Measurements from ENCODE around the gene LY6G6F. TPM values are rescaled to one million over a fixed set of nuclear protein-coding genes. Genes with fewer than 3 reads are reported as not detected.

The LY6G6F gene
- total and polyA plus RNA-seq, 2 of the 13 experiments (the other 11 are each of a cell fraction or from before 2014, with no cell fraction given), result not detected

DNA sequence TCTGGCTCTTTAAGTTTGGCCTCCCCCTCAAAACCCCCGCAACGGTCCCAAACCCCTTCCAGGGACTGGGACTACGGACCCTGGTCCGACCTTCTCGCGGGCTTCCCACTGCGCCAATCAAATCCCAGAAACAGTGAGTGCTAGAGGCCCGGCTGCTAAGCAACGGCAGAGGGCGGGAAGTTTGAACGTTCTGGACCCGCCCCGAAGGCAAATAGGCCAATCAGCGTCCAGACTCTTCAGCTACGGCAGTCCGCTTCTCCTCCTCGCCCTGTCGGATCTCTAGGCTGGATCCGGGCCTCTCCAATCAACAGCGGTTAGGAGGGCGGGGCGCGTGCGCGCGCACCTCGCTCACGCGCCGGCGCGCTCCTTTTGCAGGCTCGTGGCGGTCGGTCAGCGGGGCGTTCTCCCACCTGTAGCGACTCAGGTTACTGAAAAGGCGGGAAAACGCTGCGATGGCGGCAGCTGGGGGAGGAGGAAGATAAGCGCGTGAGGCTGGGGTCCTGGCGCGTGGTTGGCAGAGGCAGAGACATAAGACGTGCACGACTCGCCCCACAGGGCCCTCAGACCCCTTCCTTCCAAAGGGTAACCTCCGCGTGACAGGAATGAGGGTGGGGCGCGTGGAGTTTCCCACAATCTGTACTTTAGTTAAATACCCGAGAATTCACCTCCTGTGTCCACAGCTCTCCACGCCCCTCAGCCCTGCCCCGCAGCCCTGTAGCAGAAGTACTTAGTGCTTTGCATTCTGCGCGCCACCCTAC lies 33.2 kb downstream of the LY6G6F start, which contains the start of gene MSH5 (continued):
- peak; percentile 73; the same call in 1 of the 2 replicates for TF ChIP-seq RXRB (CRISPR knock-in tag; IDR thresholded peaks at IDR 0.05; ENCODE audit: borderline replicate concordance)
- TF ChIP-seq ZNF598 (CRISPR knock-in tag; IDR thresholded peaks at IDR 0.05; ENCODE audit: borderline replicate concordance), result peak; percentile 96
- no peak for TF ChIP-seq SMARCC2 (IDR thresholded peaks at IDR 0.05)
- no peak for TF ChIP-seq MTF2 (CRISPR knock-in tag; IDR thresholded peaks at IDR 0.05; ENCODE audit: borderline replicate concordance)
- TF ChIP-seq, protein P1, sequence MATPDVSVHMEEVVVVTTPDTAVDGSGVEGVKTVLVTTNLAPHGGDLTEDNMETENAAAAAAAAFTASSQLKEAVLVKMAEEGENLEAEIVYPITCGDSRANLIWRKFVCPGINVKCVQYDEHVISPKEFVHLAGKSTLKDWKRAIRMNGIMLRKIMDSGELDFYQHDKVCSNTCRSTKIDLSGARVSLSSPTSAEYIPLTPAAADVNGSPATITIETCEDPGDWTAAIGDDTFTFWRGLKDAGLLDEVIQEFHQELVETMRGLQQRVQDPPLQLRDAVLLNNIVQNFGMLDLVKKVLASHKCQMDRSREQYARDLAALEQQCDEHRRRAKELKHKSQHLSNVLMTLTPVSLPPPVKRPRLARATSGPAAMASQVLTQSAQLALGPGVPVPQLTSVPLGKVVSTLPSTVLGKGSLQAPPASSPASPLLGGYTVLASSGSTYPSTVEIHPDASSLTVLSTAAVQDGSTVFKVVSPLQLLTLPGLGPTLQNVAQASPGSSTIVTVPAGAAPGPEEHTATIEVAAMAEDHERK (CRISPR knock-in tag; IDR thresholded peaks at IDR 0.05; ENCODE audit: low read depth), result no peak
- TF ChIP-seq ZKSCAN1 (IDR thresholded peaks at IDR 0.05; ENCODE audit: low read length), result no peak
- peak; percentile 98 for TF ChIP-seq BRD4 (CRISPR knock-in tag; IDR thresholded peaks at IDR 0.05)
- TF ChIP-seq, protein P2, sequence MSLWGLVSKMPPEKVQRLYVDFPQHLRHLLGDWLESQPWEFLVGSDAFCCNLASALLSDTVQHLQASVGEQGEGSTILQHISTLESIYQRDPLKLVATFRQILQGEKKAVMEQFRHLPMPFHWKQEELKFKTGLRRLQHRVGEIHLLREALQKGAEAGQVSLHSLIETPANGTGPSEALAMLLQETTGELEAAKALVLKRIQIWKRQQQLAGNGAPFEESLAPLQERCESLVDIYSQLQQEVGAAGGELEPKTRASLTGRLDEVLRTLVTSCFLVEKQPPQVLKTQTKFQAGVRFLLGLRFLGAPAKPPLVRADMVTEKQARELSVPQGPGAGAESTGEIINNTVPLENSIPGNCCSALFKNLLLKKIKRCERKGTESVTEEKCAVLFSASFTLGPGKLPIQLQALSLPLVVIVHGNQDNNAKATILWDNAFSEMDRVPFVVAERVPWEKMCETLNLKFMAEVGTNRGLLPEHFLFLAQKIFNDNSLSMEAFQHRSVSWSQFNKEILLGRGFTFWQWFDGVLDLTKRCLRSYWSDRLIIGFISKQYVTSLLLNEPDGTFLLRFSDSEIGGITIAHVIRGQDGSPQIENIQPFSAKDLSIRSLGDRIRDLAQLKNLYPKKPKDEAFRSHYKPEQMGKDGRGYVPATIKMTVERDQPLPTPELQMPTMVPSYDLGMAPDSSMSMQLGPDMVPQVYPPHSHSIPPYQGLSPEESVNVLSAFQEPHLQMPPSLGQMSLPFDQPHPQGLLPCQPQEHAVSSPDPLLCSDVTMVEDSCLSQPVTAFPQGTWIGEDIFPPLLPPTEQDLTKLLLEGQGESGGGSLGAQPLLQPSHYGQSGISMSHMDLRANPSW (CRISPR knock-in tag; IDR thresholded peaks at IDR 0.05; ENCODE audit: borderline replicate concordance), result no peak
- peak; percentile 24; the same call in 1 of the 2 replicates for TF ChIP-seq ELK4 (CRISPR knock-in tag; IDR thresholded peaks at IDR 0.05; ENCODE audit: borderline replicate concordance)
- TF ChIP-seq ZNF572 (CRISPR knock-in tag; IDR thresholded peaks at IDR 0.05), result no peak
- no peak for TF ChIP-seq LCORL (IDR thresholded peaks at IDR 0.05)
- peak; percentile 96 for TF ChIP-seq LCORL (CRISPR knock-in tag; IDR thresholded peaks at IDR 0.05)
- no peak; the same call in none of the 2 replicates for TF ChIP-seq ZNF703 (CRISPR knock-in tag; IDR thresholded peaks at IDR 0.05; ENCODE audit: borderline replicate concordance)
- TF ChIP-seq KAT8 (CRISPR knock-in tag; IDR thresholded peaks at IDR 0.05), result peak; percentile 74; the same call in 1 of the 2 replicates
- TF ChIP-seq HOXD1 (CRISPR knock-in tag; IDR thresholded peaks at IDR 0.05), result peak; percentile 32
- TF ChIP-seq ZNF75D (CRISPR knock-in tag; IDR thresholded peaks at IDR 0.05; ENCODE audit: borderline replicate concordance), result peak; percentile 90; the same call in 1 of the 2 replicates
- peak; percentile 83 for TF ChIP-seq RBM39 (IDR thresholded peaks at IDR 0.05; ENCODE audit: low read depth, low read length, poor library complexity, severe bottlenecking)
- no peak for TF ChIP-seq SCMH1 (CRISPR knock-in tag; IDR thresholded peaks at IDR 0.05; ENCODE audit: borderline replicate concordance)
- TF ChIP-seq ASH2L (IDR thresholded peaks at IDR 0.05; ENCODE audit: insufficient read length, low read depth, low read length), result peak; percentile 35
- TF ChIP-seq ZMYM2 (CRISPR knock-in tag; IDR thresholded peaks at IDR 0.05), result peak; percentile 90
- peak; percentile 94 for TF ChIP-seq NKX3-1 (CRISPR knock-in tag; IDR thresholded peaks at IDR 0.05)
- TF ChIP-seq XRCC5 (optimal IDR thresholded peaks at IDR 0.05; ENCODE audit: low read length), result peak; percentile 48
- peak; percentile 91 for TF ChIP-seq ERF (CRISPR knock-in tag; IDR thresholded peaks at IDR 0.05)
- TF ChIP-seq, protein P3, sequence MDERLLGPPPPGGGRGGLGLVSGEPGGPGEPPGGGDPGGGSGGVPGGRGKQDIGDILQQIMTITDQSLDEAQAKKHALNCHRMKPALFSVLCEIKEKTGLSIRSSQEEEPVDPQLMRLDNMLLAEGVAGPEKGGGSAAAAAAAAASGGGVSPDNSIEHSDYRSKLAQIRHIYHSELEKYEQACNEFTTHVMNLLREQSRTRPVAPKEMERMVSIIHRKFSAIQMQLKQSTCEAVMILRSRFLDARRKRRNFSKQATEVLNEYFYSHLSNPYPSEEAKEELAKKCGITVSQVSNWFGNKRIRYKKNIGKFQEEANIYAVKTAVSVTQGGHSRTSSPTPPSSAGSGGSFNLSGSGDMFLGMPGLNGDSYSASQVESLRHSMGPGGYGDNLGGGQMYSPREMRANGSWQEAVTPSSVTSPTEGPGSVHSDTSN (CRISPR knock-in tag; IDR thresholded peaks at IDR 0.05), result peak; percentile 69
- no peak for TF ChIP-seq SNRNP70 (IDR thresholded peaks at IDR 0.05; ENCODE audit: low read depth, low read length)
